Measurements from ENCODE around the gene BCL6B. TPM values are rescaled to one million over a fixed set of nuclear protein-coding genes. Genes with fewer than 3 reads are reported as not detected.

The BCL6B gene
- total RNA-seq, 1 experiment from 2014 or later, result 11.4 TPM

DNA sequence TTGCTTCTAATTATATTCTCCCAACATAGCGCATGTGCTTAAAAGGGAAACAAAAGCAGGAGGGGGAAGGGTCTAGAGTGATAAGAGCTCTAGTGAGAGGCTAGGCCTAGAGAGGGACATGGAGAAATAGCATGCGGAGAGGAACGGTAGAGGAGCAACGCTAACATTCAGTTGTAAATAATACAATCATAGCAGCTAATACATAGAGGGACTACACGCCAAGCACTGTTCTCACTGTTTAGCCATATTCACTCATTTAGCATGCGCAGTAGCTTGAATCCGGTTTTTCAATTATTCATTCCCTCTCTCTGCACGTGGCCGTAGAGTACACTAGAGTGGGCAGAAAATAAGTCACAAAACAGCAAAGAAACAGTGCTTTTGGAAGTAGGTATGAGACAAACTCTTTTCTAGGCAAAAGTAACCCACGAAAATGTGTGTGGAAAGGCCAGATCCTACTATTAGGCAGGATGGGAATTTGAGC lies 28.7 kb upstream of the BCL6B start (continued):
- TF ChIP-seq, protein P1, sequence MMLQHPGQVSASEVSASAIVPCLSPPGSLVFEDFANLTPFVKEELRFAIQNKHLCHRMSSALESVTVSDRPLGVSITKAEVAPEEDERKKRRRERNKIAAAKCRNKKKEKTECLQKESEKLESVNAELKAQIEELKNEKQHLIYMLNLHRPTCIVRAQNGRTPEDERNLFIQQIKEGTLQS (CRISPR knock-in tag; conservative IDR thresholded peaks at IDR 0.05), result no peak
- TF ChIP-seq ATF2 (CRISPR knock-in tag; IDR thresholded peaks at IDR 0.05; ENCODE audit: borderline replicate concordance, low read depth) (no peak), NR1H2 (CRISPR knock-in tag; IDR thresholded peaks at IDR 0.05) (no peak)

GRCh38 chr17:6994666-6995256 lies 28.1 kb upstream of the BCL6B start:
- Mint-ChIP-seq H3K27ac (no peak overlapping the region), H3K27me3 (ENCODE audit: low read depth) (peaks cover 55% of the 10 kb centered on the region), H3K4me1 (peaks cover 8% of the 10 kb centered on the region), H3K4me3 (peak overlapping the region; percentile 77), H3K36me3 (0 out of 2 replicates have a peak, but pooled peaks cover 5% of the 10 kb centered on the region), H3K9me3 (no peaks in the 10 kb centered on the region)
- TF ChIP-seq, protein P2, sequence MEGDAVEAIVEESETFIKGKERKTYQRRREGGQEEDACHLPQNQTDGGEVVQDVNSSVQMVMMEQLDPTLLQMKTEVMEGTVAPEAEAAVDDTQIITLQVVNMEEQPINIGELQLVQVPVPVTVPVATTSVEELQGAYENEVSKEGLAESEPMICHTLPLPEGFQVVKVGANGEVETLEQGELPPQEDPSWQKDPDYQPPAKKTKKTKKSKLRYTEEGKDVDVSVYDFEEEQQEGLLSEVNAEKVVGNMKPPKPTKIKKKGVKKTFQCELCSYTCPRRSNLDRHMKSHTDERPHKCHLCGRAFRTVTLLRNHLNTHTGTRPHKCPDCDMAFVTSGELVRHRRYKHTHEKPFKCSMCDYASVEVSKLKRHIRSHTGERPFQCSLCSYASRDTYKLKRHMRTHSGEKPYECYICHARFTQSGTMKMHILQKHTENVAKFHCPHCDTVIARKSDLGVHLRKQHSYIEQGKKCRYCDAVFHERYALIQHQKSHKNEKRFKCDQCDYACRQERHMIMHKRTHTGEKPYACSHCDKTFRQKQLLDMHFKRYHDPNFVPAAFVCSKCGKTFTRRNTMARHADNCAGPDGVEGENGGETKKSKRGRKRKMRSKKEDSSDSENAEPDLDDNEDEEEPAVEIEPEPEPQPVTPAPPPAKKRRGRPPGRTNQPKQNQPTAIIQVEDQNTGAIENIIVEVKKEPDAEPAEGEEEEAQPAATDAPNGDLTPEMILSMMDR (IDR thresholded peaks at IDR 0.05), result no peak
- TF ChIP-seq ZNF232 (CRISPR knock-in tag; IDR thresholded peaks at IDR 0.05) (no peak), OVOL2 (CRISPR knock-in tag; IDR thresholded peaks at IDR 0.05; ENCODE audit: borderline replicate concordance) (no peak), CBFB (CRISPR knock-in tag; IDR thresholded peaks at IDR 0.05; ENCODE audit: low read depth) (no peak), AFF4 (CRISPR knock-in tag; IDR thresholded peaks at IDR 0.05; ENCODE audit: borderline replicate concordance) (no peak), E2F1 (CRISPR knock-in tag; IDR thresholded peaks at IDR 0.05) (no peak), HMGXB4 (CRISPR knock-in tag; IDR thresholded peaks at IDR 0.05) (no peak), ZNF121 (CRISPR knock-in tag; IDR thresholded peaks at IDR 0.05) (no peak), ELF4 (CRISPR knock-in tag; IDR thresholded peaks at IDR 0.05; ENCODE audit: low read depth) (no peak)
- TF ChIP-seq, protein P3, sequence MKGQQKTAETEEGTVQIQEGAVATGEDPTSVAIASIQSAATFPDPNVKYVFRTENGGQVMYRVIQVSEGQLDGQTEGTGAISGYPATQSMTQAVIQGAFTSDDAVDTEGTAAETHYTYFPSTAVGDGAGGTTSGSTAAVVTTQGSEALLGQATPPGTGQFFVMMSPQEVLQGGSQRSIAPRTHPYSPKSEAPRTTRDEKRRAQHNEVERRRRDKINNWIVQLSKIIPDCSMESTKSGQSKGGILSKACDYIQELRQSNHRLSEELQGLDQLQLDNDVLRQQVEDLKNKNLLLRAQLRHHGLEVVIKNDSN (CRISPR knock-in tag; IDR thresholded peaks at IDR 0.05), result no peak
- TF ChIP-seq, protein P4, sequence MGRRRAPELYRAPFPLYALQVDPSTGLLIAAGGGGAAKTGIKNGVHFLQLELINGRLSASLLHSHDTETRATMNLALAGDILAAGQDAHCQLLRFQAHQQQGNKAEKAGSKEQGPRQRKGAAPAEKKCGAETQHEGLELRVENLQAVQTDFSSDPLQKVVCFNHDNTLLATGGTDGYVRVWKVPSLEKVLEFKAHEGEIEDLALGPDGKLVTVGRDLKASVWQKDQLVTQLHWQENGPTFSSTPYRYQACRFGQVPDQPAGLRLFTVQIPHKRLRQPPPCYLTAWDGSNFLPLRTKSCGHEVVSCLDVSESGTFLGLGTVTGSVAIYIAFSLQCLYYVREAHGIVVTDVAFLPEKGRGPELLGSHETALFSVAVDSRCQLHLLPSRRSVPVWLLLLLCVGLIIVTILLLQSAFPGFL (CRISPR knock-in tag; IDR thresholded peaks at IDR 0.05; ENCODE audit: borderline replicate concordance), result no peak
- POLR2A ChIA-PET, result interaction anchor here (0.6 to 1.3 kb wide), 3 partner anchors 19 to 66 kb away, joined by 3 to 9 read pairs (median 4); no protein-coding TSS in a partner anchor
- ATAC-seq (no peak), DNase-seq (ENCODE audit: low spot score) (no peak)
- CTCF ChIA-PET, result interaction anchor here (1.0 to 2.9 kb wide), 9 partner anchors 9 to 328 kb away, joined by 4 to 28 read pairs (median 9); partner anchors contain the start of genes BCL6B and SLC13A5

Data from WTC11 (cell line).